Glutamatergic neuron (in vitro differentiated cells): ENCODE data around the gene PIEZO1. TPM values are rescaled to one million over a fixed set of nuclear protein-coding genes. Genes with fewer than 3 reads are reported as not detected.

Experiments used
- DNase-seq: peaks from one replicate; pipeline ENCODE4 v3.0.0; 2022
- H3K27ac Mint-ChIP-seq: one replicate; pipeline ENCODE4 v1.8.0; 2020; ENCODE audit warnings: mild to moderate bottlenecking, mixed read lengths, inconsistent platforms; ENCODE audit not compliant: unreplicated experiment
- H3K27me3 Mint-ChIP-seq: one replicate; pipeline ENCODE4 v1.8.0; 2020; ENCODE audit warnings: mild to moderate bottlenecking, moderate library complexity, mixed read lengths, inconsistent platforms; ENCODE audit not compliant: unreplicated experiment
- H3K36me3 Mint-ChIP-seq: one replicate; pipeline ENCODE4 v1.8.0; 2020; ENCODE audit warnings: mild to moderate bottlenecking, mixed read lengths, inconsistent platforms; ENCODE audit not compliant: unreplicated experiment
- H3K4me1 Mint-ChIP-seq: one replicate; pipeline ENCODE4 v1.8.0; 2020; ENCODE audit warnings: mild to moderate bottlenecking, low read depth, mixed read lengths, inconsistent platforms; ENCODE audit not compliant: unreplicated experiment
- H3K4me3 Mint-ChIP-seq: one replicate; pipeline ENCODE4 v1.8.0; 2020; ENCODE audit warnings: mild to moderate bottlenecking, mixed read lengths, inconsistent platforms; ENCODE audit not compliant: unreplicated experiment
- H3K9me3 Mint-ChIP-seq: one replicate; pipeline ENCODE4 v1.8.0; 2020; ENCODE audit warnings: mild to moderate bottlenecking, moderate library complexity, mixed read lengths, inconsistent platforms; ENCODE audit not compliant: unreplicated experiment
- CTCF ChIP-seq: fragments of 200-600 bp; sonication (generic); IDR thresholded peaks from one replicate; pipeline ENCODE4 v1.5.0; 2021; ENCODE audit not compliant: partially characterized antibody, unreplicated experiment
- total RNA-seq: library from RNA; stranded (reverse); fragmentation: NEBNext Ultra II Directional; extraction: Animal tissue kit (Norgen Biotek cat#: 25700); gene quantifications from one replicate; pipeline ENCODE4 v1.2.1, GENCODE V29; 2021; ENCODE audit not compliant: unreplicated experiment

Gene PIEZO1
- total RNA-seq, 1 donor from 2014 or later: 12.3 TPM

- no peak overlapping the region for H3K27ac Mint-ChIP-seq
- H3K4me3 Mint-ChIP-seq: no peak overlapping the region
- peak; percentile 16 for DNase-seq
- H3K36me3 Mint-ChIP-seq: no peaks in the 10 kb centered on the region
- no peak for TF ChIP-seq CTCF
- peaks cover 2% of the 10 kb centered on the region for H3K9me3 Mint-ChIP-seq
- peaks cover 19% of the 10 kb centered on the region for H3K4me1 Mint-ChIP-seq
- H3K27me3 Mint-ChIP-seq: peaks cover 8% of the 10 kb centered on the region
These were observed 4.6 kb downstream of the PIEZO1 start for GRCh38 chr16:88780142-88781062.

- Mint-ChIP-seq H3K27me3 (peaks cover 8% of the 10 kb centered on the region), H3K36me3 (no peaks in the 10 kb centered on the region), H3K27ac (no peak overlapping the region), H3K9me3 (peaks cover 2% of the 10 kb centered on the region), H3K4me1 (peaks cover 19% of the 10 kb centered on the region), H3K4me3 (no peak overlapping the region)
- TF ChIP-seq CTCF: no peak
- DNase-seq: peak; percentile 50
These were observed 5.4 kb downstream of the PIEZO1 start for GRCh38 chr16:88779406-88780141.

GRCh38 chr16:88778541-88779065 lies 6.4 kb downstream of the PIEZO1 start:
- DNase-seq: no peak
- no peak for TF ChIP-seq CTCF
- Mint-ChIP-seq H3K9me3 (peaks cover 2% of the 10 kb centered on the region), H3K27me3 (peaks cover 13% of the 10 kb centered on the region), H3K4me1 (peaks cover 19% of the 10 kb centered on the region), H3K4me3 (no peak overlapping the region), H3K36me3 (no peaks in the 10 kb centered on the region), H3K27ac (no peak overlapping the region)

GRCh38 chr16:88778271-88778525 lies 6.8 kb downstream of the PIEZO1 start:
- H3K4me1 Mint-ChIP-seq: peaks cover 18% of the 10 kb centered on the region
- H3K36me3 Mint-ChIP-seq: no peaks in the 10 kb centered on the region
- H3K9me3 Mint-ChIP-seq: peaks cover 4% of the 10 kb centered on the region
- no peak overlapping the region for H3K4me3 Mint-ChIP-seq
- no peak for DNase-seq
- H3K27ac Mint-ChIP-seq: no peak overlapping the region
- TF ChIP-seq CTCF: no peak
- H3K27me3 Mint-ChIP-seq: peaks cover 13% of the 10 kb centered on the region
